UCSD-AML1 (cell line): Measurements from ENCODE around the gene CPNE7.

ENCODE experiments used
- DNase-seq: peaks from one replicate; lab custom pipeline; 2025; ENCODE audit not compliant: unreplicated experiment; lab: John Stamatoyannopoulos, UW

Gene CPNE7

DNA sequence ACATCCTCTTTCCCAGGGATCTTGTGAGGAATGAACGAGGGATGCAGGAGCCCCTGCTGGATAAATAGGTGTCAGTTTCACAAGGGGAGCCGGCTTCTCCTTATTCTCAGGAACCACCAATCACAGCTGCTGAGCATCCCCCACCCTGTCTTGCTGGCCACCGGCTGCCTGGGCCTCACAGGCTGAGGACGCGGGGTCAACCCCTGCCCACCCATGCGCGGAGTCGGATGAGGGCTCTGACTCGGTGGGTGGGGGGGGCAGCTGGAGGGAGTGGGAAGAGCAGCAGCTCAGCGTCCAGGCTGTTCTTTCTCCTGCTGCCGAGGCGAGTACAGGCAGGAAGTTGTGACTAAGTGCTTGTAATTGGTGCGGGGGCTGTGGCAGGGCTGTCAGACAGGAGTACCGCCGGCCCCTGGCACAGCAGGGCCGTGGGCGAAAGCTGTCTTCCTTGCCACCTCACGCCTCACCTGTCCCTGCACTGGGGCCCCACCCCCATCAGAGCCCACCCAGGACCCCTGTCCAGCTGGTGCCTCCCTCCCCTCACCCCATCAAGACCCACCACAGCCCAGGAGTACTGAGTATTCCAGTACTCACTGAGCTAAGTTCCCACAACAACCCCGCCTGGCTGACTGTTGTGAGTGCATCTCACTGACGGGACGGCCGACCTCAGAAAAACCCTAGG lies 26.9 kb downstream of the CPNE7 start:
- DNase-seq = peak; percentile 68

DNA sequence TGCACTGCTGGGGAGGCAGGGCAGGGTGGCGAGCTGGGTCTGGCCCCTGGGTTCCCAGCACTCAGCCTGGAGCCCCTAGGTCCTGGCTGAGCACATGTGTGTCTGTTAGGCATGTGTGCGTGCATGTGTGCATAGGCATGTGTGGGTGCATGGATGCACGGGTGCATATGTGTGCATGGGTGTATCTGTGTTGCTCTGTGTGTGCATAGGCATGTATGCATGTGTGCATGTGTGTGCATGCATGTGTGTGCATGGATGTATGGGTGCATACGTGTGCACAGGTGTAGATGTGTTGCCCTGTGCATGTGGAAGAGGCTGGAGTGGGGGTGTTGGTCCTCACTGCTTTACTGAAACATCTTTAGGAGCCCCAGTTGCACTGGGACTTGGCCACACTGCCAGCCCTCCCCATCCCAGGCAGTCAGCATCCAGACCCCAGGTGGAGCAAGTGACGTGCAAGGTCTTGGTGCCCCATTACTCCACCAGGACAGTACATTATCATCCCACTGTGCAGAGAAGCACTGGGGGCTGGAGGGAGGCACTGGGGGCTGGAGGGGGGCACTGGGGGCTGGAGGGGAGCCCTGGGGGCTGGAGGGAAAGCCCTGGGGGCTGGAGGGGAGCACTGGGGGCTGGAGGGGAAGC lies 27.5 kb downstream of the CPNE7 start:
- DNase-seq = no peak

DNA sequence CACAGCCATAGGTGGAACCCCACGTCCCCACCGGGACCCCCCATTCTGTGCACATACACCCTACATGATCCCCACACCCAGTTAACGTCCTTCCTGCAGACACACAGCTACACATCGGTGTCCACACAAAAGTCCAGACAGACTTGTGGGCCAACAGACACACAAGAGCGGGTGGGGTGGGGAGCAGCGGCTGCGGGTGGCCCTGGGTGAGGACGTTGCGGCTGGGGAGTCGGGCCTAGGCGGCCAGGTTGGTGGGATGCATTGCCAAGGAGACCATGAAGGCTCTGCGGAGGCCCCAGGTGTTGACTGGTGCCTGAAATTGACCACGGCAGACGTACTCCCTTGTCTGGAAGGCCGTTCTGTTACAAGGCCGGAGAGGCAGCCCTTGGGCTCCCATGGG lies 29.2 kb downstream of the CPNE7 start:
- DNase-seq = no peak

DNA sequence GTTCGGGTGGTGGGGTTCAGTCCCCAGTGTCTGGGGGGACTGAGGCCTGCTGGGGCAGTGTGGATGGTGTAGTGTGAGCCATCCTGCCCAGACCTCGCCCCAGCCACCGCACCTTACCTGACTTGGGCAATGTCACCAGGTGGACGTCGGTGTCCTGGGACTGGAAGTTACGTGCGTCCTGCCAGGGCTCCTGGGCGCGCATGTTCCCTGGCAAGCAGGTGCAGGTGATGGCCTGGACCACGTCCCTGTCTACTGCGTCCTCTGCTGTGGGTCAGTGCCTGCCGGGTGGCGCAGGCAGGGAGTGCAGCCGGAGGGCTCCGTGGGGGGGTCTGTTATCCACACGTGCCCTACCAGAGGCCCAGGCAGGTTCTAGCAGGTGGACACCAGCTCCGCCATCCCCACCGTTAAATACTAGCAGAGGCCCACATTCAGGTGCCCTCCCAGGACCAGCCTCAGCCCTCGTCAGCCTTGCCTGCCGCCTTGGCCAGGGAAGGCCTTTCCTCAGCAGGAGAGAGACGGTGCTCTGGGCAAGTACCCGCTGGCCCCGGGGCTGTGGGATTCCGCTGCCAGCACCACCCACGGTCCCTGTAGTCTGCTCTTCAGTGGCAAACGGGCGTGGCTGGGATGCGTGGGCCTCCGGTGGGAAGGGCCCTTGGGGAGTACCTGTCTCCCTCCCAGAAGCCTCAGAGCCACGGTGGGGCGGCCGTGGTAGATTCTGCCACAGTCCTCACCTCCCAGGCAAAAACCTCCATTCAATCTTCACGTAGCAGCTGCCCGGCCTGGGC lies 29.8 kb downstream of the CPNE7 start:
- no peak for DNase-seq

DNA sequence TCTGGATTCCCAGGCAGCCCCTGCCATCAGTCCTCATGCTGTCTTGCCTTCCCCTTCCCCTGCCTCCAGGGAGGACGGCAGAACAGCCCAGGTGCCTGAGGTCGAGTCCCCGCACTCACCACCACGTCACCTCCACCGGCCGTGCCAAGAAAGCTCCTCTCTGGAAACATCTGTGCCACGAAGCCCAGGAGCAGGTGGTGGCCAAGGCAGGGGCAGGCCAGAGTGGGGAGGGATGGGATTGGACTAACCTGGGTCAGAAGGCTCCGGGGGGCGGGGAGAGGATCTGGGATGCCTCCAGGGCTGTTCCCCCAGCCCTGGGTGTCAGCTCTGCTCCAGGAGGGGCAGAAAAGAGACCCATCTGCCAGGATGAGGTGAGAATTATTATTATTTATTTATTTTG lies 30.4 kb downstream of the CPNE7 start:
- DNase-seq = no peak

DNA sequence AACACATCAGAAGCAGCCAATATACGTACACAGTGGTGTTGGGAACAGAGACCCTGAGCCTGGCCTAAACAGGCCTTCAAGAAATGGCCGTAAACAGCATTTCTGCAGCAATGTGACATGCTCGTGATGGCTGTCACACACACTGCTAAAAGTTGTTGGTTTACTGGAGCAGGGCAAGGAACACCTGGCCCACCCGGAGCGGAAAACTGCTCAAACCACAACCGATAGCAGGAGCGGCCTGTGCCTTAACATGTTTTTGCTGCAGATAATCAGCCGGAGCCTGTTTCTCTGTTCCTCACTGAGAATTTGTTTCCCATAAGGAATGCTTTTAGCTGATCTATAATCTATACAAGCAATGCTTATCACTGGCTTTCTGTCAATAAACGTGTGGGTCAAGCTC lies 31.9 kb downstream of the CPNE7 start:
- DNase-seq = no peak

DNA sequence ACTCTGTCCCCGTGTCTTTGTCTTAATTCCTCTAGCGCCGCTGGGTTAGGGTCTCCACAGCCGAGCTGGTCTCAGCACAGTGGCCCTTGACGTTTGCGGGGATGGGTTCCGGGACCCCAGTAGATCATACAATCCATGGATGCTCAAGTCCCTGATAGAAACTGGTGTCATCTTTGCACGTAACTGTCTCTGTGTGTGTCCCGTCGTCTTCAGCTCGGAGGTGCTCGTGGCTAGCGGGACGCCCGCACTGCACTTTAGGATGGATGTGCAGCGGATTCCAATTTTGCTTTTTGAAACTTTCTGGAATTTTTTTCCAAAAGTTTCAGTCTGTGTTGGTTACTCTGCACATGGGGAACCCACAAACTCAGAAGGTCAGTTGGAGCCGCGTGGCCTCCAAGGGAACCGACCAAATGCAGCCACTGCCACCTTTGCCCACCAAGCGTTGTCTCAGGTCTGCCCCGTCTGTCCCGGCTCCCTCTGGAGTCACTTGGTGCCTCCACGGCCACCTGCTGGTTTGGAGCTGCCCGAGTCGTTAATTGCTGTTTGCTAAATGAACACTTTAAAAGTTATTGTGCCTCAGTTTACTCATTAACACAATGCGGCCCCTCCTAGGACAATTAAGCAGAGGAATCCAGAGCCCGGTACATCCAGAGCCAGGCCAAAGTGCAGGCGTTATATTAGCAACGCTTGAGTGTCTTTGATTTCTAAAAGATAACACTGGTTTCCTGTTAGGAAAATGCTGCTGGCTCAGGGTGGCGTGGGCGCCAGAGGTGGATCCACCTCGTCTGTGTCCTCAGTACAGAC lies 32.6 kb downstream of the CPNE7 start:
- no peak for DNase-seq

GRCh38 chr16:89610108-89610453 lies 34.5 kb downstream of the CPNE7 start:
- no peak for DNase-seq

- DNase-seq = no peak
Observed at GRCh38 chr16:89612415-89613166, 37.0 kb downstream of the CPNE7 start.

GRCh38 chr16:89613231-89613953 lies 37.8 kb downstream of the CPNE7 start, which contains the start of gene DPEP1:
Gene DPEP1 (plus strand): TSS chr16:89613642. CDS start chr16:89630411, 16,769 bp downstream.
- DNase-seq = peak; percentile 59

DNA sequence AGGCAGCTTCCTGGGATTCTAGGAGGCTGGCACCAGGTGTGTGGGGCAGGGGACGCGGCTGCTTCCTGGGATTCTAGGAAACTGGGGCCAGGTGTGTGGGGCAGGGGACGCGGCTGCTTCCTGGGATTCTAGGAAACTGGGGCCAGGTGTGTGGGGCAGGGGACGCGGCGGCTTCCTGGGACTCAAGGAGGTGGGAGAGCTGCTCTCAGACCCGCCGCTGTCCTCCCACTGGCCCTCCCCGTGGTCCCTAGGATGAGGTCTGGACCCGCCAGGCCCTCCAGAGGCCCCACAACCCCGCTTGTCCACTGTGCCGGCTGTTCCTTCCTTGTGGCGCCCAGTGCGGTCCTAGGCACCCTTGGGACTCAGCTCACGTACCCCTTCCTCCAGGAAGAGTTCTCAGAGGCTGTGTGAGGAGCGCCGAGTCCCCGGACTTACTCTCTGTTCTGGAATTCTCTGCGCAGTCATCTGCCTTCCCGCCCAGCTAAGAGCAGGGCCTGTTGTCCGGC lies 38.4 kb downstream of the CPNE7 start:
- no peak for DNase-seq

GRCh38 chr16:89615176-89615575 lies 39.6 kb downstream of the CPNE7 start:
- DNase-seq = no peak

DNA sequence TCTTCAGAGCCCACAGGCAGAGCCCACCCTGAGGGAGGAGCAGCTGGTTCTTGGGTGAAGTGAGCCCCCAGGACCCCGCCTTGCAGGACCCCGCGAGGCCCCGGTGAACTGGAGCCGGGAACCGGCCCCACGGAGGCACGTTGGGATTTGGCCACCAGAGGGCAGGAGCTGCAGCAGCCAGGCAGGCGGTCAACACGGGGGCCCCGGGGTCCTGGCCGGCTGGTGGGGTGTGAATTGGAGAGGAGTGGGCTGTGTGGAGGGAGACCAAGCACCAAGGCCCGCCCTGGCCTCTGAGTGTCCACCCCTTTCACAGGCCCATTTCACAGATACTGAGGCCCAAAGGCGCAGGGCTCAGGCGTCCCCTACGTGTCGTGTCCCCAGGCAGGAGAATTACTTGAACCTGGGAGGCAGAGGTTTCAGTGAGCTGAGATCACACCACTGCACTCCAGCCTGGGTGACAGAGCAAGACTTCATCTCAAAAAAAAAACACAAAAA lies 40.1 kb downstream of the CPNE7 start:
- peak; percentile 21 for DNase-seq

DNA sequence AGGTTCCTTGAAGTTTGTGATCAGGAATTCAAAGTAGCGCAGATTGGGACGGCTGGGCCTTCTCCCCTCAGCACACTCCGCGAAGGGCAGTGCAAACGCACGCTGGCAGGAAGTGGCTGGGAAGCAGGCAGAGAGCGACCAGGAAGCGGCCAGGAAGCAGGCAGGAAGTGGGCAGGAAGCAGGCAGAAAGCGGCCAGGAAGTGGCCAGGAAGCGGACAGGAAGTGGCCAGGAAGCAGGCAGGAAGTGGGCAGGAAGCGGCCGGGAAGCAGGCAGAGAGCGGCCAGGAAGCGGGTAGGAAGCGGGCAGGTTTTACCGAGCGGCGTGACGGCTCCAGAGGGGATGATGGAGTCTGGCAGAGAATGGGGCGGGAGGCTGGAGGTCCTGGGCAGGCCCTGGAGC lies 41.1 kb downstream of the CPNE7 start:
- peak; percentile 32 for DNase-seq

GRCh38 chr16:89617036-89617435 lies 41.5 kb downstream of the CPNE7 start:
- no peak for DNase-seq

- no peak for DNase-seq
Observed at GRCh38 chr16:89618109-89618998, 42.8 kb downstream of the CPNE7 start.

DNA sequence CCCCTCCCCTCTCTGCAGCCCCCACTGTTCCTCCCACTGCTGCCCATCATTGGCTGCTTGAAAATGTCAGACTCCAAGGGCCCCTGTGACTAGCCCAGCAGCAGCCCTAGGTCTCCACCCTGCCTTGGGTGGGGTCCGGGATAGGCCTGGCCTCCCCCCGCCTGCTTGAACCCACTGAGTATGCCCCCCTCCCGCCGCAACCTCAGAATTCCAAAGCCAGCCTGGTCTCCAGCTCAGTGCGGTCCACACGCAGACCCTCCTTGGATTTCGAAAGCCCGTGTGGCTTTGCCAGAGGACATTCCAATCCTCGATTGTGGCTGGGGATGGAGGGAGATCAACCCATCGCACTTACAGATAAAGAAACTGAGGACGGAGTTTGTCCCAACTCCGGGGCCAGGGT lies 44.3 kb downstream of the CPNE7 start:
- no peak for DNase-seq

DNA sequence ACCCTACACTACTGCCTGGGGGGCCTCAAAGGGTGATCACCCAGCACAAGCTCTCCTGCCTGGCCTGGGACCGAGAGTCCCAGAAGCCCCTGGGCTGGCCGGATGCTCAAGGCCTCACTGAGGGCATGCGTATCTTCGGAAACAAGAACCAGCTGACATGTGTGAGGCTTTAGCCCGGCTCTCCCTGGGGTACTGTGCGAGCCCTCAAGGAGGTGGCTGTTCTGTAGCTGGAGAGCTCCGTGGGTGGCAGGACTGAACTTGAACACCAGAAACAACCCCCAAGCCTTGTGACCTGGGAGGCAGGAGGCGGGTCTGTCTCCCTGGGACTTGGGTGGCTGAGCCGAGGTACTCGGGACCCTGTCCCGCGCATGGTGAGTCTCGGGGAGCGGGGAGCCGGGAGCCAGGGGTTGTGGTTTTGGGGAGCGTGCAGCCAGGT lies 44.9 kb downstream of the CPNE7 start:
- no peak for DNase-seq
